Mesothelial cell of epicardium (in vitro differentiated cells): Measurements from ENCODE around the gene TACR2. TPM values are rescaled to one million over a fixed set of nuclear protein-coding genes. Genes with fewer than 3 reads are reported as not detected.

Experiments used
- DNase-seq, 2 experiments: peaks; one replicate each; pipeline ENCODE4 v3.0.0; 2021; ENCODE audit warnings: low spot score in 2 of 2; ENCODE audit not compliant: unreplicated experiment in 2 of 2
- H3K27ac Mint-ChIP-seq: 2 replicates; pipeline ENCODE4 v1.8.0; 2021; ENCODE audit warnings: mixed read lengths
- H3K27me3 Mint-ChIP-seq: 2 replicates; pipeline ENCODE4 v1.8.0; 2021; ENCODE audit warnings: low read depth, mixed read lengths
- H3K36me3 Mint-ChIP-seq: 2 replicates; pipeline ENCODE4 v1.8.0; 2021; ENCODE audit warnings: mixed read lengths
- H3K4me1 Mint-ChIP-seq: 2 replicates; pipeline ENCODE4 v1.8.0; 2021; ENCODE audit warnings: mixed read lengths
- H3K4me3 Mint-ChIP-seq: 2 replicates; pipeline ENCODE4 v1.8.0; 2021; ENCODE audit warnings: mild to moderate bottlenecking, moderate library complexity, mixed read lengths
- H3K9me3 Mint-ChIP-seq: 2 replicates; pipeline ENCODE4 v1.8.0; 2021; ENCODE audit warnings: mixed read lengths
- CTCF ChIP-seq: fragments of 200-600 bp; sonication (generic); IDR thresholded peaks from one replicate; pipeline ENCODE4 v1.5.0; 2021; ENCODE audit warnings: antibody characterized with exemption; ENCODE audit not compliant: unreplicated experiment
- total RNA-seq: library from RNA; stranded (reverse); gene quantifications from 3 replicates; pipeline ENCODE4 v1.2.1, GENCODE V29; 2021

TACR2 gene
- total RNA-seq, 1 donor from 2014 or later = not detected

GRCh38 chr10:69407621-69408301, 9.0 kb downstream of the TACR2 start:
- peaks cover 11% of the 10 kb centered on the region for H3K36me3 Mint-ChIP-seq
- H3K9me3 Mint-ChIP-seq = no peaks in the 10 kb centered on the region
- no peak overlapping the region for H3K4me3 Mint-ChIP-seq
- DNase-seq = no peak
- no peaks in the 10 kb centered on the region for H3K27me3 Mint-ChIP-seq
- no peak overlapping the region for H3K27ac Mint-ChIP-seq
- no peak for TF ChIP-seq CTCF
- H3K4me1 Mint-ChIP-seq = peaks cover 22% of the 10 kb centered on the region

GRCh38 chr10:69406816-69407580, 9.7 kb downstream of the TACR2 start:
- TF ChIP-seq CTCF = no peak
- Mint-ChIP-seq H3K9me3 (no peaks in the 10 kb centered on the region), H3K4me1 (peaks cover 22% of the 10 kb centered on the region), H3K27me3 (no peaks in the 10 kb centered on the region), H3K36me3 (peaks cover 14% of the 10 kb centered on the region), H3K27ac (peak overlapping the region; percentile 66), H3K4me3 (no peak overlapping the region)
- no peak for DNase-seq

- no peak for TF ChIP-seq CTCF
- Mint-ChIP-seq H3K27ac (peak overlapping the region; percentile 66), H3K27me3 (no peaks in the 10 kb centered on the region), H3K36me3 (peaks cover 18% of the 10 kb centered on the region), H3K4me1 (peaks cover 19% of the 10 kb centered on the region), H3K4me3 (no peak overlapping the region), H3K9me3 (no peaks in the 10 kb centered on the region)
- DNase-seq = no peak
These were observed 10.4 kb downstream of the TACR2 start for GRCh38 chr10:69406302-69406811.

GRCh38 chr10:69405221-69405620, 11.5 kb downstream of the TACR2 start:
- Mint-ChIP-seq H3K27me3 (no peaks in the 10 kb centered on the region), H3K27ac (no peak overlapping the region), H3K36me3 (peaks cover 25% of the 10 kb centered on the region), H3K9me3 (no peaks in the 10 kb centered on the region), H3K4me1 (peaks cover 9% of the 10 kb centered on the region), H3K4me3 (no peak overlapping the region)
- no peak for DNase-seq
- TF ChIP-seq CTCF = no peak

- TF ChIP-seq CTCF = no peak
- no peak for DNase-seq
- H3K27ac Mint-ChIP-seq = no peak overlapping the region
- no peaks in the 10 kb centered on the region for H3K9me3 Mint-ChIP-seq
- peaks cover 25% of the 10 kb centered on the region for H3K36me3 Mint-ChIP-seq
- H3K4me1 Mint-ChIP-seq = peaks cover 9% of the 10 kb centered on the region
- H3K27me3 Mint-ChIP-seq = no peaks in the 10 kb centered on the region
- H3K4me3 Mint-ChIP-seq = no peak overlapping the region
These were observed 11.9 kb downstream of the TACR2 start for GRCh38 chr10:69404786-69405185.
